Kidney capillary endothelial cell (primary cell): ENCODE results near the gene NOL12.
"Not testable (repeated sequence)": the region's sequence is repeated elsewhere in the genome, so short reads cannot be mapped to it uniquely, and the experiment has no call there.

Source experiments
- DNase-seq: peaks from one replicate; pipeline ENCODE4 v3.0.0-alpha.2; 2018; ENCODE audit warnings: low spot score

NOL12 gene

DNA sequence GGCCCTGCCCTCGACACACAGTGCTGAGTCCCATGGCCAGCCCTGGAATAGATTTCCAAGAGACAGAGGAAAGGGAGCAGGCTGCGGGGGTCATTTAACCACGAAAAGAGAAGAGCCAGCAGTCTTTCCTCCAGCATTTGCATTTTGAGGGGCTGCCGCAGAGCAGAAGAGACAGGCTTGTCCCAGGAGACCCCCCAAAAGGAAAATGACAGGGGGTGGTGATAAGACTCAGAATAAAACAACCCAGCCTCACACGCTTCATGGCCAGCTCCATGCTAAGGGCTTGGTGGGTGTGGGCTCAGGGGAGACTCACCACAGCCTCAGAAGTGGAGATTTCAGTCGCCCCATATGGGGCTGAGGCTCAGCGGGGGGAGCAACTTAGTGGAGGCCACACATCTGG is 27.6 kb downstream of the NOL12 start:
- DNase-seq, result no peak

DNA sequence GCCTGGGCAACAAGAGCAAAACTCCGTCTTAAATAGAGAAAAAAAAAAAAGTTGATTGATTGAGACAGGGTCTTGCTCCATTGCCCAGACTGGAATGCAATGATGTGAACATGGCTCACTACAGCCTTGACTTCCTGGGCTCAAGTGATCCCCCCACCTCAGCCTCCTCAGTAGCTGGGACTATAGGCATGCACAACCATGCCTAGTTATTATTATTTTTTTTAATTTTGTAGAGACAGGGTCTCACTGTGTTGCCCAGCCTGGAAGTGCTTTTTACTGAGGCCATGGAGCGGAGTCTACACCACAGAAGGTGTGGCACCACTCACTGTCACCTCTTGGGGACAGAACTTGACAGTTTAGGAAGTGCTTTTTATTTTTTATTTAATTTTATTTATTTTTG is 28.5 kb downstream of the NOL12 start:
- DNase-seq, result no peak

DNA sequence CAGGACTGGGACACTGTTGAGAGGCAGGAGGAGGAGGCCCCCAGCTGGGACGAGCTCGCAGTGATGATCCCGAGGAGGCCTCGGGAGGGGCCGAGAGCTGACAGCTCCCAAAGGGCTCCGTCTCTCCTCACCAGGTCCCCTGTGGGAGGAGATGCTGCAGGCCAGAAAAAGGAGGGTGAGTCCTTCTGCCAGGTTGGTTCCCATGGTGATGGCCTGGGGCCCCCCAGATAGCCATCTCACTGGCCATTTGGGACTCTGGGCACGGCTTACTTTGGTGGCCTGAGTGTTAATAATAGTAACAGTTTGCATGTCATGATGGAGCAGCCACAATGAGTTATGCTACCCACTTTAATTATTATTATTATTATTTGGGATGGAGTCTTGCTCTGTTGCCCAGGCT is 29.6 kb downstream of the NOL12 start:
- DNase-seq, result no peak

DNA sequence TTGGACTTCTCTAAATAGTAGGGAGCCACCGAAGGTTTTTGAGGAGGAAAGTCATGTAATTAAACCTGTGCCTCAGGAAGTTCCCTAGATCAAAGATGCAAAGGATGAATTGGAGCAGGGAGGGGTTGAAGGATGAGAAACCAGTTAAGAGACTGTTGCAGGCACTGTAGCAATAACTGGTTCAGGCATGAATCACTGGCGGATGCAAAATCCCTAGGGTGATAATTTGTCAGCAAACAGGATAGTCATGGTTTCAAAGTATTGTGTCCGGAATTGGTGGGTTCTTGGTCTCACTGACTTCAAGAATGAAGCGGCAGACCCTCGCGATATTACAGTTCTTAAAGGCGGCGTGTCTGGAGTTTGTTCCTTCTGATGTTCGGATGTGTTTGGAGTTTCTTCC is 30.6 kb downstream of the NOL12 start:
- no peak for DNase-seq

DNA sequence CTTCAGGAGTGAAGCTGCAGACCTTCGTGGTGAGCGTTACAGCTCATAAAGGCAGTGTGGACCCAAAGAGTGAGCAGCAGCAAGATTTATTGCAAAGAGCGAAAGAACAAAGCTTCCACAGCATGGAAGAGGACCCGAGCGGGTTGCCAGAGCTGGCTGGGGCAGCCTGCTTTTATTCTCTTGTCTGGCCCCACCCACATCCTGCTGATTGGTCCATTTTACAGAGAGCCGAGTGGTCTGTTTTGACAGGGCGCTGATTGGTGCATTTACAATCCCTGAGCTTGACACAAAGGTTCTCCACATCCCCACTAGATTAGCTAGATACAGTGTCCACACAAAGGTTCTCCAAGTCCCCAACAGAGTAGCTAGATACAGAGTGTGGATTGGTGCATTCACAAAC is 31.1 kb downstream of the NOL12 start:
- not testable (repeated sequence) for DNase-seq

DNA sequence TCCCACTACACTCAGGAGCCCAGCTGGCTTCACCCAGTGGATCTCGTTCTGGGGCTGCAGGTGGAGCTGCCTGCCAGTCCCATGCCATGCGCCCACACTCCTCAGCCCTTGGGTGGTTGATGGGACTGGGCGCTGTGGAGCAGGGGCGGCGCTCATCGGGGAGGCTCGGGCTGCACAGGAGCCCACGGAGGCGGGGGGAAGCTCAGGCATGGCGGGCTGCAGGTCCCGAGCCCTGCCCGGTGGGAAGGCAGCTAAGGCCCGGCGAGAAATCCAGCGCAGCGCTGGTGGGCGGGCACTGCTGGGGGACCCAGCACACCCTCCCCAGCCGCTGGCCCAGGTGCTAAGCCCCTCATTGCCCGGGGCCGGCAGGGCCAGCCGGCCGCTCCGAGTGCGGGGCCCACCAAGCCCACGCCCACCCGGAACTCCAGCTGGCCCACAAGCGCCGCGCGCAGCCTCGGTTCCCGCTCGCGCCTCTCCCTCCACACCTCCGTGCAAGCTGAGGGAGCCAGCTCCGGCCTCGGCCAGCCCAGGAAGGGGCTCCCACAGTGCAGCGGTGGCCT is 31.7 kb downstream of the NOL12 start:
- not testable (repeated sequence) for DNase-seq

DNA sequence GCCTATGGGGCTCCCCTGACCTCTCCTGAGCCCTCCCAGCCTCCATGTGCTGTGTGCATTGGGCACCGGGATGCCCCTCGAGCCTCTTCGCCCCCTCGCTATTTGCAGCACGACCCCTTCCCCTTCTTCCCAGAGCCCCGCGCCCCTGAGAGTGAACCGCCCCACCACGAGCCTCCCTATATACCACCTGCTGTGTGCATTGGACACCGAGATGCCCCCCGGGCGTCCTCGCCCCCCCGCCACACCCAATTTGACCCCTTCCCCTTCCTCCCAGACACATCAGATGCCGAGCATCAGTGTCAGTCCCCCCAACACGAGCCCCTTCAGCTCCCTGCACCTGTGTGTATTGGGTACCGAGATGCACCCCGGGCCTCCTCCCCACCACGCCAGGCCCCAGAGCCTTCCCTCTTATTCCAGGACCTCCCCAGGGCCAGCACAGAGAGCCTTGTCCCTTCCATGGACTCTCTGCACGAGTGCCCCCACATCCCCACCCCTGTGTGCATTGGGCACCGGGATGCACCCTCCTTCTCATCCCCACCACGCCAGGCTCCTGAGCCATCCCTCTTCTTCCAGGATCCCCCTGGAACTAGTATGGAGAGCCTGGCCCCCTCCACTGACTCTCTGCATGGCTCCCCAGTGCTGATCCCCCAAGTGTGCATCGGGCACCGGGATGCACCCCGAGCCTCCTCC is 39.6 kb downstream of the NOL12 start:
- no peak for DNase-seq

DNA sequence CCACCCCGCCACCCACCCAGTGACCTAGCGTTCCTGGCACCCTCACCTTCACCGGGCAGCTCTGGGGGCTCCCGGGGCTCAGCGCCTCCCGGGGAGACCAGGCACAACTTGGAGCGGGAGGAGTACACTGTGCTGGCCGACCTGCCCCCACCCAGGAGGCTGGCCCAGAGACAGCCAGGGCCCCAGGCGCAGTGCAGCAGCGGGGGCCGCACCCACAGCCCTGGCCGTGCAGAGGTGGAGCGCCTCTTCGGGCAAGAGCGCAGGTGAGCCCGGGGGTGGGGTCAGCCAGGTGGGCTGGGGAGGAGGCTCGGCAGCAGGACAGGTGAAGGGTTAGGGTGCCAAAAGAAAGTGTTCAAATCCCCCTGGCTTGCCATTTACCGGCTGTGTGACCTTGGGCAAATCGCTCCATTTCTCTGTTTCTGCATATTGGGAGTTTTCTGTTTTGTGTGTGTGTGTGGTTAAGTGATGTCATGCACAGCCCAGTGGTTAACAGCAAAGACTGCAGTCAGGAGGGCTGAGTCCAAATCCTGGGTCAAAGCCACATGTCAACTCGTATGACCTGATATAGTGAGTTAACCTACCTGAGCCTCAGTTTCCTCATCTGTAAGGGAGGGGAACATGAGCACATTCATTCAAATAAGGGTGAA is 40.2 kb downstream of the NOL12 start:
- DNase-seq, result no peak

DNA sequence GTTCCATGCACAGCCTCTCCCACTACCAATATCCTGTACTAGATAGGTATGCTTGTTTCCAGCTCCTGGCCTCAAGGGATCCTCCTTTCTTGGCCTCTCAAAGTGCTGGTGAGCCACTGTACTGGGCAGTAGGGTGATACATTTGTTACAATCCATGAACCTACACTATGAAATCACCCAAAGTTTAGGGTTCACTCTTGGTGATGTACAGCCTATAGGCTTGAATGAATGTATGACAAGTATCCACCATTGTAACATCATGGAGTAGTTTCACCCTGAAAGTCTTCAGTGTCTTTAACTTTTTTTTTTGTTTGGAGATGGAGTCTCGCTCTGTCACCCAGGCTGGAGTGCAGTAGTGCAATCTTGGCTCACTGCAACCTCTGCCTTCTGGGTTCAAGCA is 42.5 kb downstream of the NOL12 start:
- no peak for DNase-seq

DNA sequence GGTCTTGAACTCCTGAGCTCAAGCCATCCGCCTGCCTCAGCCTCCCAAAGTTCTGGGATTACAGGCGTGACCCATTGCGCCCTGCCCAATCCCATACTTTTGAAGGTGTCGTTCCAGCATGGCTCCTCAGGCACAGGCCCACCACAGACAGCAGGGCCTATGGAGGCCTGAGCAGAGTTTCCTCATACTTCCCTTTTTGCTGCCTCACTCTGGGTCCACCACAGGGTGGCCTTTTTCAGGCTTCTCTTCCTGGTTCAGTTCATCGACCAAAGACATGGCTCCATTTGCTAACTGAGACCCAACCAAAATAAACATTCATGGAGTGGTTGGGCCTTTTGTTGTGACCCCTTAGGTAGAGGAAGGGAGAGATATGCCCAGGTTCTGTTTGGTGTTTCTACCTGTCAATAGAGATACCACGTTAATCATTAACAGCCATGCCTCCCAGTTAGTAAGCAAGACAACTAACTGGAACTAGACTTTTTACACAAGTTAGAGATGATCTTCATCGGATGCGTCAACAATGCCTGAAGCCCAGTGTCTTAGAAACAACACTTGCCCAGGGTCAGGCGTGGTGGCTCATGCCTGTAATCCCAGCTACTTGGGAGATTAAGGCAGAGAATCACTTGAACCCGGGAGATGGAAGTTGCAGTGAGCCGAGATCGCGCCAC is 45.8 kb downstream of the NOL12 start:
- DNase-seq, result no peak

DNA sequence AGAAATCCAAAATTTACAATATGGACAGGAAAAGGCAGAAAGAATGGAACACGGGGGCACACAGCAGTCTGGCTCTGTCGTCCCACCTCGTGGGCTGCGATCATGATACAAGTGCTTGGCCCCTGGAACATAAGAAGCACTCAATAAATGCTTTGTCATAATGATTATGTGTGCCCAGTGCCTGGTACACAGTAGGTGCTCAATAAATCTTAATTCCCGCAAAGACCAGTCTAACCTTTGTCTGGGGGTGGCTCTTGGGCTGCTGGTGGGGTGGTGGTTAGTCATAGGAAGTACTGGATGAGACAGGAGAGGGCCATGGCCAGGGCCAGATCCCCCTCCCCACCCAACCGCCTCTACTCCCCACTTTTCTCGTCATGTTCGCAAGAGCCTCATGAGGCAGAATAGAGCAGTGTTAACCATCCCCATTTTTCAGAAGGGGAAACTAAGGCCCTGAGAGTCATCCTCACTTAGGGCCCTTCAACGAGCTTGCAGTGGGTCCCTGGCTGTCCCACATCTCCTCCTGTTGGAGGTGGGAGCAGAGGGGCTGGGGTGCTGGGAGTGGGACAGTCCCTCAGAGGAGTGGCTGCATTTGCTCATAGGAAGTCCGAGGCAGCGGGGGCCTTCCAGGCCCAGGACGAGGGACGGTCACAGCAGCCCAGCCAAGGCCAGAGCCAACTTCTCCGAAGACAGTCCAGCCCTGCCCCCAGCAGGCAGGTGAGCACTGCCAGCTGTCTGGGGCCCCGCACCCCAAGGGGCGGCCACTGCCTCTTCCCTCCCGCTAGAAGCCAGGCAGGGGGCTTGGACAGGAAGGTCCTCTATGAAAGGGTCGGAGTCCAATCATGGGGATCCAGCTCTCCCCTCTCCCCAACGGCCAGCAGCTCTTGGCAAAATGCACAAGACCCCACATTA is 46.8 kb downstream of the NOL12 start:
- no peak for DNase-seq

DNA sequence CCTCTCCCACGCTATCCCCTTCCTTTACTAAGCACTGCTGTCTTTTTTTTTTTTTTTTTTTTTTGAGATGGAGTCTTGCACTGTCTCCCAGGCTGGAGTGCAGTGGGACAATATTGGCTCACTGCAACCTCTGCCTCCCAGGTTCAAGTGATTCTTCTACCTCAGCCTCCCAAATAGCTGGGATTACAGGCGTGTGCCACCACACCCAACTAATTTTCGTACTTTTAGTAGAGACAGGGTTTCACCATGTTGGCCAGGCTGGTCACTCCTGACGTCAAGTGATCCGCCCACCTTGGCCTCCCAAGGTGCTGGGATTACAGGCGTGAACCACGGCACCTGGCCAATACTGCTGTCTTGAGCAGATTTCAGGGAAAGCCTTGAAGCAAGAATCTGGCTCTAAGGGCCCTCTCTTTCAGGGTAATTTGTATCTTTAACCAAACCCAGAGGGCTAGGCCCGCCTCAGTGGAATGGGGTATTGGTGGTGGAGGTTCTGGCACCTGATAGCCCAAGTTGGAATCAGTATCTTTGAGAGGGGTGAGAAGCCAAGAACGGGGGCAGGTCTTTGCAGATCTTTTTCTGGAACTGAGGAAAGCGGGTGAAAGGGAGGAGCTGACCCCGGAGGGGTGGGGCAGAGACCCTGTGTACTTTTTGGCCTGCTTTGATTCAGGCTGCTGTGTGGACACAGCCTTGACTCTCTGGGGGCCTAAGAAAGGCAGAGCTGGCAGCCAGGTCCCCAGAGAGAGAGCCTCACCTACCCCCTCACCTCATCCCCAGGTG is 47.7 kb downstream of the NOL12 start:
- no peak for DNase-seq

DNA sequence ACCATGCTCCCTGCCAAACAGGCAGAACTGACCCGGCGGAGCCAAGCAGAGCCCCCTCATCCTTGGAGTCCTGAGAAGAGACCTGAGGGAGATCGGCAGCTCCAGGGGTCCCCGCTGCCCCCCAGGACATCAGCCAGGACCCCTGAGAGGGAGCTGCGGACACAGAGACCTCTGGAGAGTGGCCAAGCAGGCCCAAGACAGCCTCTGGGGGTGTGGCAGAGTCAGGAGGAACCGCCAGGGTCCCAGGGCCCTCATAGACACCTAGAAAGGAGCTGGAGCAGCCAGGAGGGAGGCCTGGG is 48.2 kb downstream of the NOL12 start:
- DNase-seq, result no peak

DNA sequence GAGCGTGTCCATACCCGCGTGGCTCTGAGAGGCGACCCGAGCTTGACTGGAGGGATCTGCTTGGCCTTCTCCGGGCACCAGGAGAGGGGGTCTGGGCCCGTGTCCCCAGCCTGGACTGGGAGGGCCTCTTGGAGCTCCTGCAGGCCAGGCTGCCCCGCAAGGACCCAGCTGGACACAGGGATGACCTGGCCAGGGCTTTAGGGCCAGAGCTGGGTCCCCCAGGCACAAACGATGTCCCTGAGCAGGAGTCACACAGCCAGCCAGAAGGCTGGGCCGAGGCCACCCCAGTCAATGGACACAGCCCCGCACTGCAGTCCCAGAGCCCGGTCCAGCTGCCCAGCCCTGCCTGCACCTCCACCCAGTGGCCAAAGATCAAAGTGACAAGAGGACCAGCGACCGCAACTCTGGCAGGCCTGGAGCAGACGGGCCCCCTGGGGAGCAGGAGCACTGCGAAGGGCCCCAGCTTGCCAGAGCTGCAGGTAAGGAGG is 48.9 kb downstream of the NOL12 start:
- peak; percentile 51 for DNase-seq

DNA sequence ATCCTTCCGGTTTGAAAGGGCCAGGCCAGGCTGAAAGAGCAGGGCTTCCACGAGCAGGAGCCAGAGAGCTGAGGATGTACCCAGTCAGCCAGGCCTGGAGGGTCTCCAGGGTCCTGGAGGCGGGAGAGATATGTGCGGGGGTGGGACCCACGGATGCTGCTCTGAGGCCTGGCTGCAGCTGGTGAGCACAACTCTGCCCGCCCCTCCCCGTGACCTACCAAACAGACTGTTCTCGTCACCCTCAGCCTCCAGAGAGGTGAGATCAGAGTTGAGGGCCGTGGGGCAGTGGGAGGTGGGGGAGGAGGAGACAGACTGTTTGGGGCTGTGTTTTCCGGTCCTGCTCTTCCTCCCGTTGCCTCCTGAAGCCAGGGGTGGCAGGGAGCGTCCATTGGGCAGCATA is 52.9 kb downstream of the NOL12 start:
- DNase-seq, result no peak

DNA sequence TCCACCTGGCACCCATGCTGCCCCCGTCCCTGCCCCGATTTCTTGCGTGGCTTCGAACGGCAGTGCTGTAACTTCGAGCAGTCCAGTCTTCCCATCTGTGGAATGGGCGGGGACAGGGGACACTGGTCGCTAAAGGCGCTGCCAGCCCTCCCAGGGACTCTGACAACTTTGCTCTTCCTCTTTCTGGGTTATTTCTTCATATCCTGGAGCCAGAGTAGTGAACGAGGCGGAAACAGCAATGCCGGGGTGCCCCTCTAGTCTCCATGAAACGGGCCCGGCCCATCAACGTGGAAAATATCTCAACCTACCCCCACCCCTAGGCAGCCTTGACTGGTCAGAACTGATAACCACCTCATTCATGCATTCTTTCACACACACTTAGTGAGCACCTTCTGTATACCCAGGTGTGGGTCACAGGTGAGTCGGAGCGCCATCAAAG is 53.5 kb downstream of the NOL12 start:
- DNase-seq, result no peak

DNA sequence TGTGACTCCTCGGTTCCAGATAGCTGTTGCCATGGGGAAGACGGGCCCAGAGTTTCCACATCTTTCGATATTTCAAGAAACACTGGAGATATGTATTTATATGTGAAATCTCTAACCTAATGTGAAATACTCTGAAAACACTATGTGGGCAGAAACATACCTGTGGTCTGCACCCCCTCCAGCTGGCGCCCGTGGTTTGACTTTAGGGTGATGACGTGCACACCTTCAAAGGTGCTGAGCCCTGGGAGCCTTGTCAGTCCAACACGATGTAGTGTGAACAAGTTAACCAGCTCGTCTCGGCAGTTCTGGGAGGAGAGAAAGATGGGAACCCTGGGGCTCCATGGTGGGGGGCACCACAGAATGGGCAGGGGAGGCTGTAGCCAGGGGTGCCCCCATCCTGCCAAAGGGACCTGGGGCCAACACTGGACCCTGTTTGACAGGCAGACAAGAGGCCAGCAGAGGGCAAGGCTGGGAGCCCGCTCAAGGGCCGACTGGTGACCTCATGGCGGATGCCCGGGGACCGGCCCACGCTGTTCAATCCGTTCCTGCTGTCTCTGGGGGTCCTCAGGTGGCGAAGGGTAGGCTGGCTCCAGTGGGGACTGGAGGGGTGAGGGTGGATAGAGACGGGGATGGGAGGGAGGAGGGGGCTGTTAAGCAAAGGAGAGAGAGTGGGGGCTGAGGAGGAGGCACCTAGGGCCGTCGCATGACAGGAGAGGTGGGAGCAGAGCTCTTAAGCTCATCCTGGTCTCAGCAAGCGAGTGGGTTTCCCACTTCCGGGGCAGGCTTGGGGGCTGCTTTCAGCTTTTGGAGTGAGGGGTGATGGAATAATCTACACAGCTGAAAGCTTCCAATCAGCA is 54.5 kb downstream of the NOL12 start:
- no peak for DNase-seq

DNA sequence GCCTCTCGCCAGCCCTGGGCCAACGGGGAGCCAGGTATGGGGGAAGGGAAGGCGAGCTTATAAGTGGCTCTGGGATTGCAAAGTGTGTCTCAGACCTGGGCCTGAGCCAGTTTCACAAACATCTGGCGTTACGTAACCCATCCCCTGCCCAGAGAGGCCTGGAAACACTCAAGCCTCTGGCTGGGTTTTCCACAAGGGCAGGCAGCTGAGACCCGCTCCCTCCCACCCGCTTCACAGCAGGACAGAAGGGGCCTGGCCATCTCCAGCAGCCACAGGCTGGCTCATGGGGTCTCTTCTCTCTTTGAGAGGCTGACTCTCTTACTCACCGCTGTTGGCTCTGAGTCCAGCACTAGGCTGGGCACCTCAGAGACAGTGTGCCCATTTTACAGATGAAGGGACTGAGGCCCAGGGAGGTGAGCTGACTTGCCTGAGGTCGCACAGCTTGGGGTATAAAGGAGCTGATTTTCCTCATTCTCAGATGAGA is 55.2 kb downstream of the NOL12 start:
- no peak for DNase-seq

DNA sequence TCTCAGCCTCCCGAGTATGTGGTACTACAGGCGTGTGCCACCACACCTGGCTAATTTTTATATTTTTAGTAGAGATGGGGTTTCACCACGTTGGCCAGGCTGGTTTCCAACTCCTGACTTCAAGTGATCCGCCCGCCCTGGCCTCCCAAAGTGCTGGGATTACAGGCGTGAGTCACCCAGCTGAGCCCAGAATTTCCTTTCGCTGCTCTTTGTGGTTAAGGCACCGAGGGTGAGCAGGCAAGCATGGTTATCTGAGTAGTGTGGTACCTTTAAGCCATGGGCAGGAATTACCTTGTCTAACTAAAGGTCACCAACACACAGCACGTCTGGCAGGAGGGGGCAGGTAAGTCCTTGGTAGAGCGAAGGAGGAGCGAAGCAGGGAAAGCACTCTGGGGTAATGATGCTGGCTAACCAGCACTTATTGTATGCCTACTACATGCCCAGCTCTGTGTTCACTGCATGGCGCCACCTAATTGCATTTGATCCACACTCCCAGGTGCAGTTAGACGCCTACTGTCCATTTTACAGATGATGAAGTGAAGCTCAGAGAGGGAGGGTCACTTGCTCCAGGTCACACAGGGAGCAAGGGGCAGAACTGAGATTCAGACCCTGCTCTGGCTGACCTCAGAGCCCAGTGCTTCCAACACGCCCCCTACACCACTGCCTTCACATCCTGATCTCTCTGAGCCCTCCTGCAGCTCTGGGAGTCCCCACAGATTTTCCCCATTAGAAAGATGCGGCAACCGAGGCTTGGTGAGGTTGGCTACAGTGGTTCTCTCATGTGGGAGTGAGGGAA is 56.4 kb downstream of the NOL12 start:
- DNase-seq, result no peak
